Trophoblast cell (in vitro differentiated cells and primary cell): Measurements from ENCODE around the gene RNU6-9.

Experiments used
- DNase-seq, 2 donors: peaks; one replicate each; pipeline ENCODE4 v3.0.0-alpha.2; 2016
- H2AFZ ChIP-seq: 2 replicates; pipeline ENCODE4 v1.6.1; 2013; ENCODE audit warnings: low read length, moderate library complexity, mild to moderate bottlenecking; ENCODE audit not compliant: insufficient read depth, poor library complexity
- H2AK5ac ChIP-seq: 2 replicates; pipeline ENCODE4 v1.6.1; 2013; ENCODE audit warnings: mild to moderate bottlenecking, low read length
- H2BK120ac ChIP-seq: 2 replicates; pipeline ENCODE4 v1.6.1; 2013; ENCODE audit warnings: low read length, mild to moderate bottlenecking, moderate library complexity; ENCODE audit not compliant: insufficient read depth, poor library complexity
- H2BK12ac ChIP-seq: 2 replicates; pipeline ENCODE4 v1.6.1; 2013; ENCODE audit warnings: mild to moderate bottlenecking, low read length, moderate library complexity
- H2BK5ac ChIP-seq: 2 replicates; pipeline ENCODE4 v1.6.1; 2013; ENCODE audit warnings: low read length, low read depth, moderate library complexity, mild to moderate bottlenecking; ENCODE audit not compliant: poor library complexity
- H3K14ac ChIP-seq: 2 replicates; pipeline ENCODE4 v1.6.1; 2013; ENCODE audit warnings: mild to moderate bottlenecking, low read length
- H3K18ac ChIP-seq: 2 replicates; pipeline ENCODE4 v1.6.1; 2013; ENCODE audit warnings: mild to moderate bottlenecking, low read length
- H3K23ac ChIP-seq: 2 replicates; pipeline ENCODE4 v1.6.1; 2013; ENCODE audit warnings: low read length
- H3K27ac ChIP-seq: 2 replicates; pipeline ENCODE4 v1.5.1; 2013; ENCODE audit warnings: low read depth, mild to moderate bottlenecking, inconsistent platforms, low read length, moderate library complexity
- H3K27me3 ChIP-seq: 2 replicates; pipeline ENCODE4 v1.6.1; 2013; ENCODE audit warnings: inconsistent platforms, mild to moderate bottlenecking, low read length, moderate library complexity; ENCODE audit not compliant: insufficient read depth
- H3K36me3 ChIP-seq, 2 experiments: 1 replicate in 1 of 2; 2 replicates in 1 of 2; pipeline ENCODE4 v1.6.1; 2013; ENCODE audit warnings: low read length in 2 of 2, mild to moderate bottlenecking in 2 of 2, moderate library complexity in 1 of 2; ENCODE audit not compliant: insufficient read depth in 2 of 2, control insufficient read depth in 1 of 2
- H3K4ac ChIP-seq: 2 replicates; pipeline ENCODE4 v1.6.1; 2013; ENCODE audit warnings: low read depth, mild to moderate bottlenecking, low read length, moderate library complexity
- H3K4me1 ChIP-seq, 2 experiments: 1 replicate in 1 of 2; 2 replicates in 1 of 2; pipeline ENCODE4 v1.6.1; 2013; ENCODE audit warnings: low read length in 2 of 2, mild to moderate bottlenecking in 2 of 2, moderate library complexity in 1 of 2; ENCODE audit not compliant: insufficient read depth in 2 of 2, control insufficient read depth in 1 of 2
- H3K4me2 ChIP-seq: 2 replicates; pipeline ENCODE4 v1.6.1; 2013; ENCODE audit warnings: inconsistent platforms, mild to moderate bottlenecking, low read length, moderate library complexity
- H3K4me3 ChIP-seq: 2 replicates; pipeline ENCODE4 v1.5.1; 2013; ENCODE audit warnings: mild to moderate bottlenecking, low read depth, low read length, inconsistent platforms
- H3K79me1 ChIP-seq: one replicate; pipeline ENCODE4 v1.6.1; 2013; ENCODE audit warnings: low read length
- H3K79me2 ChIP-seq: 2 replicates; pipeline ENCODE4 v1.6.1; 2013; ENCODE audit warnings: low read length, mild to moderate bottlenecking; ENCODE audit not compliant: control insufficient read depth, insufficient read depth, poor library complexity
- H3K9ac ChIP-seq: 2 replicates; pipeline ENCODE4 v1.6.1; 2013; ENCODE audit warnings: mild to moderate bottlenecking, low read length
- H3K9me3 ChIP-seq: 2 replicates; pipeline ENCODE4 v1.6.1; 2013; ENCODE audit warnings: low read depth, mild to moderate bottlenecking, control low read depth, inconsistent platforms, low read length; ENCODE audit not compliant: insufficient read depth
- H4K12ac ChIP-seq: 2 replicates; pipeline ENCODE4 v1.6.1; 2013; ENCODE audit warnings: low read depth, mild to moderate bottlenecking, low read length, moderate library complexity
- H4K8ac ChIP-seq: 2 replicates; pipeline ENCODE4 v1.6.1; 2013; ENCODE audit warnings: low read depth, mild to moderate bottlenecking, low read length, moderate library complexity
- H4K91ac ChIP-seq: one replicate; pipeline ENCODE4 v1.6.1; 2013; ENCODE audit warnings: low read depth, mild to moderate bottlenecking, low read length, moderate library complexity
- WGBS: extraction: QIAGEN DNeasy Blood & Tissue Kit; methylation state at CpG from one replicate; pipeline ENCODE4 v1.1.7; 2013; ENCODE audit warnings: missing lambda C conversion rate; ENCODE audit not compliant: insufficient read length, insufficient coverage; ENCODE audit errors: extremely low coverage; 5-methylcytosine and 5-hydroxymethylcytosine counted together

RNU6-9 gene

GRCh38 chr19:939922-940321, 46.6 kb downstream of the RNU6-9 start:
- peaks cover 1% of the 10 kb centered on the region for H3K9me3 ChIP-seq
- peaks cover 20% of the 10 kb centered on the region for H3K79me1 ChIP-seq
- H4K8ac ChIP-seq: peak overlapping the region; percentile 34
- H3K23ac ChIP-seq: no peak overlapping the region
- peak overlapping the region; percentile 73 for H3K18ac ChIP-seq
- peaks cover 38 to 40% of the 10 kb centered on the region in 2 experiments for H3K4me1 ChIP-seq
- peak overlapping the region; percentile 15 for H2AFZ ChIP-seq
- H4K91ac ChIP-seq: peak overlapping the region; percentile 37
- no peak overlapping the region for H3K4me3 ChIP-seq
- H3K79me2 ChIP-seq: peaks cover 59% of the 10 kb centered on the region
- peak overlapping the region; percentile 17 for H3K4me2 ChIP-seq
- no CpG with 5 or more reads among the region's 7 CpGs for WGBS
- no peak overlapping the region for H4K12ac ChIP-seq
- no peak for DNase-seq
- no peak overlapping the region for H2AK5ac ChIP-seq
- no peaks in the 10 kb centered on the region for H3K27me3 ChIP-seq
- H3K9ac ChIP-seq: no peak overlapping the region
- H3K4ac ChIP-seq: peak overlapping the region; percentile 95
- H2BK120ac ChIP-seq: peak overlapping the region; percentile 4
- no peak overlapping the region for H2BK12ac ChIP-seq
- H3K27ac ChIP-seq: peak overlapping the region; percentile 51
- H2BK5ac ChIP-seq: peak overlapping the region; percentile 67
- H3K36me3 ChIP-seq: peaks cover 84 to 88% of the 10 kb centered on the region in 2 experiments
- H3K14ac ChIP-seq: peak overlapping the region; percentile 28

- H2AFZ ChIP-seq: no peak overlapping the region
- no peak overlapping the region for H3K23ac ChIP-seq
- no peak overlapping the region for H3K14ac ChIP-seq
- no peak overlapping the region for H3K4me3 ChIP-seq
- H2AK5ac ChIP-seq: no peak overlapping the region
- peaks cover 43% of the 10 kb centered on the region in 2 experiments for H3K4me1 ChIP-seq
- H4K8ac ChIP-seq: no peak overlapping the region
- no peak overlapping the region for H4K12ac ChIP-seq
- H3K27ac ChIP-seq: peak overlapping the region; percentile 33
- H4K91ac ChIP-seq: no peak overlapping the region
- H2BK120ac ChIP-seq: no peak overlapping the region
- H3K18ac ChIP-seq: peak overlapping the region; percentile 60
- H2BK5ac ChIP-seq: no peak overlapping the region
- no CpG with 5 or more reads among the region's 64 CpGs for WGBS
- peaks cover 15% of the 10 kb centered on the region for H3K79me1 ChIP-seq
- peak; percentile 47 to 66 for DNase-seq
- H3K36me3 ChIP-seq: peaks cover 85 to 89% of the 10 kb centered on the region in 2 experiments
- H3K4me2 ChIP-seq: no peak overlapping the region
- no peaks in the 10 kb centered on the region for H3K27me3 ChIP-seq
- H2BK12ac ChIP-seq: no peak overlapping the region
- peak overlapping the region; percentile 95 for H3K4ac ChIP-seq
- H3K79me2 ChIP-seq: peaks cover 62% of the 10 kb centered on the region
- peaks cover 1% of the 10 kb centered on the region for H3K9me3 ChIP-seq
- no peak overlapping the region for H3K9ac ChIP-seq
These were observed 47.5 kb downstream of the RNU6-9 start for GRCh38 chr19:940591-941291.

DNA sequence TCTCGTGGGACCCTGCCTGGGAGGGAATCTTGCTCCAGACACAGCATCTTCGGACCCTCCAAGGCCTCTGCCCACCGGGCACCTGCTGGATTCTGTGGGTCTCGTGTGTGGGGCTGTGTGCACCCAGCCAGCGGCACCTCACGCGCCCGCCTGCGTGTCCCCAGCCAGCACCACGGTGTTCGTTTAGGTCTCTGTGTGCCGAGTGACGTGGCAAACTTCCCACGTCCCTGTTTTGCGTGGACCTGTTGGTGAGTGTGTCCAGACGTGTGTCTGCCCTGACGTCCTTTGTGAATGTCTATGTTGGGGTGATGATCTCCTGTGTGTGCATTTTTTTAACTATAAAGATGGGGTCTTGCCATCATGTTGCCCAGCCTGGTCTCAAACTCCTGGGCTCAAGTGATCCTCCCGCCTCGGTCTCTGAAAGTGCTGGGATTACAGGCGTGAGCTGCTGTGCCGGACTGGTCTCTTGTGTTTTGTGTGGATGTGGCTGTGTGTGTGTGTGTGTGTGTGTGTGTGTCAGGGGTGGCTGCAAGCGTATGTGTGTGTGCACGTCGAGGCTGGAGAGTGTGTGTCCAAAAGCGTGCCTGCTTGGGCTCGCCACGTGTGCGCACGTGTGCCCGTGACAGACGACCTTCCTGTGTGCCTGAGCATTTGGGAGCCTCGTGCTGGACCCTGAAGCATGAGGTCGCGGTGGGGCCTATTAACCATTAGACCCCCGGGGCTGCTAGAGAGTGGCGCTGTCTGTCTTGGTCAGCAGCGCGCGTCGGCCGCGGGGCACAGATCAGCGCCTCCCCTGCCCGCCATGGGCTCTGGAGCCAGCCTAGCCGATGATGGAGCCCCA, 48.2 kb downstream of the RNU6-9 start:
- DNase-seq: no peak
- Histone ChIP-seq H2AFZ (no peak overlapping the region), H4K91ac (no peak overlapping the region), H3K9ac (no peak overlapping the region), H3K79me2 (peaks cover 61% of the 10 kb centered on the region), H2BK12ac (no peak overlapping the region), H3K4me2 (no peak overlapping the region), H3K79me1 (peaks cover 11% of the 10 kb centered on the region), H3K4me3 (no peak overlapping the region), H3K23ac (no peak overlapping the region), H2BK5ac (no peak overlapping the region), H3K9me3 (peaks cover 1% of the 10 kb centered on the region), H3K4me1 (peaks cover 40 to 41% of the 10 kb centered on the region in 2 experiments), H3K18ac (peak overlapping the region; percentile 22), H3K36me3 (peaks cover 82 to 84% of the 10 kb centered on the region in 2 experiments), H3K14ac (no peak overlapping the region), H3K27me3 (no peaks in the 10 kb centered on the region), H2BK120ac (no peak overlapping the region), H4K8ac (no peak overlapping the region), H2AK5ac (no peak overlapping the region), H4K12ac (no peak overlapping the region), H3K4ac (peak overlapping the region; percentile 53), H3K27ac (no peak overlapping the region)
- no CpG with 5 or more reads among the region's 45 CpGs for WGBS

- H3K4ac ChIP-seq: peak overlapping the region; percentile 53
- no CpG with 5 or more reads among the region's 32 CpGs for WGBS
- H3K27ac ChIP-seq: no peak overlapping the region
- no peak overlapping the region for H3K4me2 ChIP-seq
- H2AK5ac ChIP-seq: no peak overlapping the region
- no peak overlapping the region for H2BK12ac ChIP-seq
- H4K8ac ChIP-seq: no peak overlapping the region
- peaks cover 9% of the 10 kb centered on the region for H3K79me1 ChIP-seq
- H3K4me1 ChIP-seq: peaks cover 40 to 43% of the 10 kb centered on the region in 2 experiments
- H3K18ac ChIP-seq: no peak overlapping the region
- no peak overlapping the region for H3K14ac ChIP-seq
- no peak overlapping the region for H3K23ac ChIP-seq
- no peak overlapping the region for H2AFZ ChIP-seq
- no peak overlapping the region for H3K4me3 ChIP-seq
- H2BK120ac ChIP-seq: no peak overlapping the region
- no peaks in the 10 kb centered on the region for H3K27me3 ChIP-seq
- no peak overlapping the region for H2BK5ac ChIP-seq
- H3K79me2 ChIP-seq: peaks cover 60% of the 10 kb centered on the region
- peaks cover 2% of the 10 kb centered on the region for H3K9me3 ChIP-seq
- H4K12ac ChIP-seq: no peak overlapping the region
- DNase-seq: no peak
- H3K9ac ChIP-seq: no peak overlapping the region
- no peak overlapping the region for H4K91ac ChIP-seq
- H3K36me3 ChIP-seq: peaks cover 81 to 85% of the 10 kb centered on the region in 2 experiments
These were observed 48.9 kb downstream of the RNU6-9 start for GRCh38 chr19:942133-942645.
